Mesendoderm (in vitro differentiated cells): ENCODE results near the gene NEFH.

Experiments used
- DNase-seq: peaks from one replicate; pipeline ENCODE4 v3.0.0; 2013
- H2AK5ac ChIP-seq: 2 replicates; pipeline ENCODE4 v1.6.1; 2013; ENCODE audit warnings: low read length, inconsistent platforms
- H2BK120ac ChIP-seq: 2 replicates; pipeline ENCODE4 v1.6.1; 2013; ENCODE audit warnings: low read depth, mild to moderate bottlenecking, low read length, moderate library complexity, mixed read lengths
- H2BK15ac ChIP-seq: replicated peaks from 2 replicates; pipeline ENCODE4 v1.6.1; 2013; ENCODE audit warnings: low read depth, mild to moderate bottlenecking, moderate library complexity
- H2BK5ac ChIP-seq: 2 replicates; pipeline ENCODE4 v1.6.1; 2013; ENCODE audit warnings: low read length, inconsistent platforms
- H3K18ac ChIP-seq: 2 replicates; pipeline ENCODE4 v1.6.1; 2013; ENCODE audit warnings: mild to moderate bottlenecking, low read length, mixed read lengths
- H3K23ac ChIP-seq: one replicate; pipeline ENCODE4 v1.6.1; 2013; ENCODE audit warnings: low read length
- H3K27ac ChIP-seq: 2 replicates; pipeline ENCODE4 v1.5.1; 2013; ENCODE audit warnings: low read depth, mild to moderate bottlenecking, inconsistent platforms, low read length, moderate library complexity
- H3K27me3 ChIP-seq: 2 replicates; pipeline ENCODE4 v1.6.1; 2013; ENCODE audit warnings: low read length, control low read depth, mild to moderate bottlenecking, inconsistent platforms; ENCODE audit not compliant: insufficient read depth, poor library complexity
- H3K36me3 ChIP-seq: 2 replicates; pipeline ENCODE4 v1.6.1; 2013; ENCODE audit warnings: low read length, inconsistent platforms; ENCODE audit not compliant: control insufficient read depth, insufficient read depth
- H3K4ac ChIP-seq: one replicate; pipeline ENCODE4 v1.6.1; 2013; ENCODE audit warnings: low read depth, mild to moderate bottlenecking, low read length, moderate library complexity
- H3K4me1 ChIP-seq: 2 replicates; pipeline ENCODE4 v1.6.1; 2013; ENCODE audit warnings: low read depth, low read length, inconsistent platforms; ENCODE audit not compliant: control insufficient read depth
- H3K4me2 ChIP-seq: 2 replicates; pipeline ENCODE4 v1.6.1; 2013; ENCODE audit warnings: low read length
- H3K4me3 ChIP-seq: 2 replicates; pipeline ENCODE4 v1.5.1; 2013; ENCODE audit warnings: mild to moderate bottlenecking, low read length
- H3K56ac ChIP-seq: one replicate; pipeline ENCODE4 v1.6.1; 2013; ENCODE audit warnings: low read length
- H3K79me1 ChIP-seq: 2 replicates; pipeline ENCODE4 v1.6.1; 2013; ENCODE audit warnings: low read length, inconsistent platforms
- H3K79me2 ChIP-seq: 2 replicates; pipeline ENCODE4 v1.6.1; 2013; ENCODE audit warnings: mild to moderate bottlenecking, low read length; ENCODE audit not compliant: control insufficient read depth, insufficient read depth
- H3K9ac ChIP-seq: 2 replicates; pipeline ENCODE4 v1.6.1; 2013; ENCODE audit warnings: low read length, inconsistent platforms
- H4K5ac ChIP-seq: one replicate; pipeline ENCODE4 v1.6.1; 2013; ENCODE audit warnings: low read length
- H4K8ac ChIP-seq: one replicate; pipeline ENCODE4 v1.6.1; 2013; ENCODE audit warnings: low read depth, mild to moderate bottlenecking, control low read depth, low read length, moderate library complexity
- WGBS: extraction: QIAGEN DNeasy Blood & Tissue Kit; methylation state at CpG from one replicate; pipeline ENCODE4 v1.1.7; 2013; ENCODE audit warnings: low lambda C conversion rate, missing lambda C conversion rate; ENCODE audit not compliant: insufficient coverage; ENCODE audit errors: extremely low coverage; 5-methylcytosine and 5-hydroxymethylcytosine counted together

The NEFH gene

DNA sequence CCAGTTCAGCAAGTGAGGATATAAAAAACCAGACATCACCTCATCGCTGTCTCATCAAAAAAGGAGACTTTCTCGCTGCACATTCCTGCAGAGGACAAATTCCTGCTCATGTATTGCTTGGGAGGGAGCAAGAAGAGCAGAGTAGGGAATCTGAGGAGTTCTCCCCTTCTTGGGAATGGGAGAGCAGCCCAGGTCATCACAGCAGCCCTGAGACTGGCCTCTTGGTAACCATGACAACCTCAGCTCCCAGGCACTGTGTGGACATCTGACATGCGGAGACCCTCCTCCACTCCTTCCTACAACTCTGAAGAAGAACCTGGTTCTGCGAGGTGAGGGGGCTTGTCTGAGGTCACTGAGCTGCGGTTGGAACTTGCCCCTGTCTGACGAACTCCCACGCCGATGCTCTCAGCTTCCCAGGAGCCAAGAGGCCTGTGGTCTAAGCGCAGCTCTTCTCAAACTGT lies 23.8 kb upstream of the NEFH start:
- H3K79me2 ChIP-seq, result no peaks in the 10 kb centered on the region
- WGBS, result no CpG with 5 or more reads among the region's 9 CpGs
- no peak overlapping the region for H3K9ac ChIP-seq
- no peaks in the 10 kb centered on the region for H3K4me1 ChIP-seq
- H3K36me3 ChIP-seq, result no peaks in the 10 kb centered on the region
- no peak overlapping the region for H3K4ac ChIP-seq
- H3K4me3 ChIP-seq, result no peak overlapping the region
- H3K79me1 ChIP-seq, result no peaks in the 10 kb centered on the region
- H4K5ac ChIP-seq, result no peak overlapping the region
- H3K23ac ChIP-seq, result no peak overlapping the region
- no peak overlapping the region for H2BK15ac ChIP-seq
- no peak overlapping the region for H3K27ac ChIP-seq
- no peak overlapping the region for H4K8ac ChIP-seq
- H3K18ac ChIP-seq, result no peak overlapping the region
- DNase-seq, result peak; percentile 50
- no peak overlapping the region for H3K56ac ChIP-seq
- H3K4me2 ChIP-seq, result no peak overlapping the region
- no peak overlapping the region for H2BK5ac ChIP-seq
- H3K27me3 ChIP-seq, result no peaks in the 10 kb centered on the region
- H2AK5ac ChIP-seq, result no peak overlapping the region
- H2BK120ac ChIP-seq, result no peak overlapping the region

DNA sequence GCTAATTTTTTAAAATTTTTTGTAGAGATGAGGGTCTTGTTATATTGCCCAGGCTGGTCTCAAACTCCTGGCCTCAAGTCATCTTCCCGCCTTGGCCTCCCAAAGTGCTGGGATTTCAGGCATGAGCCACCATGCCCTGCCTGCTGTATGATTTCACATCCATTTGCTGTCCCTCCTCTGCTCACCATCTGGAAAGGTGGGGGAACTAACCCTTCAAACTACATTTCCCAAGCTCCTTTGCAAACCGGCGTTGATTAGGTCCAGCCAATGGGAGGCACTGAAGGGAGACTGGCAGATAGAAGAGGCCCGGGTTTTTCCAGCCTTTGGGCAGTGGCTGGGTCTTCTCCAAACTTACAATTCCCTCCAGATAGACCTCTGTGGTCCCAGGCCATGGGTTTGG lies 22.3 kb upstream of the NEFH start:
- Histone ChIP-seq H3K79me1 (no peaks in the 10 kb centered on the region), H3K27ac (no peak overlapping the region), H2AK5ac (no peak overlapping the region), H3K4ac (no peak overlapping the region), H4K5ac (peak overlapping the region; percentile 97), H3K23ac (no peak overlapping the region), H3K56ac (no peak overlapping the region), H3K9ac (no peak overlapping the region), H2BK5ac (no peak overlapping the region), H3K27me3 (no peaks in the 10 kb centered on the region), H3K4me1 (no peaks in the 10 kb centered on the region), H4K8ac (no peak overlapping the region), H3K18ac (no peak overlapping the region), H2BK120ac (no peak overlapping the region), H3K36me3 (no peaks in the 10 kb centered on the region), H3K4me2 (no peak overlapping the region), H3K79me2 (no peaks in the 10 kb centered on the region), H2BK15ac (no peak overlapping the region), H3K4me3 (no peak overlapping the region)
- peak; percentile 93 for DNase-seq
- WGBS, result no CpG with 5 or more reads among the region's 4 CpGs

DNA sequence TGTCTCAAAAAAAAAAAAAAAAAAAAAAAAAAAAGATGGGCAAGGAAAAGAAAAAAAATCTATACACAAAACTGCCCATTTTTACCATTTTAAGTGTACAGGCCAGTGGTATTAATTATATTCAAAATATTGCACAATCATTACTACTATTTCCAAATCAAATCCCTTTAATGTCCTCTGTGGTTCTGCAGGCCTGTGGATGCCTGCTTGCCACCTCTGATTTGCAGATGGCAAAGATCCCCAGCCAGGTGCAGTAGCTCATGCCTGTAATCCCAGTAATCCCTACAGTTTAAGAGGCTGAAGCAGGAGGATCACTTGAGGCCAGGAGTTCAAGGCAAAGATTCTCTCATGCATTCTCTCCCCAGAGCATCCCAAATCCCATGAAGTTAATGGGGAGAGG lies 21.5 kb upstream of the NEFH start:
- no peak overlapping the region for H2BK15ac ChIP-seq
- no peak overlapping the region for H2BK120ac ChIP-seq
- no peak overlapping the region for H4K5ac ChIP-seq
- no peaks in the 10 kb centered on the region for H3K36me3 ChIP-seq
- H2BK5ac ChIP-seq, result no peak overlapping the region
- no peak overlapping the region for H3K23ac ChIP-seq
- no peak overlapping the region for H3K4me2 ChIP-seq
- H2AK5ac ChIP-seq, result no peak overlapping the region
- no peak overlapping the region for H3K27ac ChIP-seq
- no peaks in the 10 kb centered on the region for H3K4me1 ChIP-seq
- no peak overlapping the region for H3K4ac ChIP-seq
- H3K79me1 ChIP-seq, result no peaks in the 10 kb centered on the region
- DNase-seq, result no peak
- no peak overlapping the region for H3K56ac ChIP-seq
- H3K4me3 ChIP-seq, result no peak overlapping the region
- no peaks in the 10 kb centered on the region for H3K27me3 ChIP-seq
- no peak overlapping the region for H3K9ac ChIP-seq
- no peak overlapping the region for H4K8ac ChIP-seq
- no peak overlapping the region for H3K18ac ChIP-seq
- H3K79me2 ChIP-seq, result no peaks in the 10 kb centered on the region

DNA sequence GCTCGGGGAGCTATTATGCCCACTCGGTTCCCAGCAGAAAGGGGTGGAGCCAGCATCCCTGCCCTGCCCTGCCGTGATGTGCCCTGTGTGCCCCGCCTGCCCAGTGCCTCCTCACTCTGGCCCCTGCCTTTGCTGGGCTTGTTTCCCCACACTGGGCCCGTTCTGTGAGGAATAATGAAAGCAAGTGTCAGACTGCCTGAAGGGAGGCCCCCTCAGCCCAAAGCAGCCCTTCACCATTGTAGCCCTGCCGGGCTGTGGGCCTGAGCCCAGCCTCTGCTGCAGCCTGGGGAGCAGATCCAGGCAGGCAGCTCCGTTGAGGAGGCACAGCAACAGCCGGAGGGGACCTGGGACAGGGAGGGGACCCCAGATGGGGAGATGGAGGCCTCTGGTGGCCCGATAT lies 20.2 kb upstream of the NEFH start:
- no peak overlapping the region for H4K5ac ChIP-seq
- H3K79me1 ChIP-seq, result no peaks in the 10 kb centered on the region
- H3K36me3 ChIP-seq, result no peaks in the 10 kb centered on the region
- H2BK5ac ChIP-seq, result no peak overlapping the region
- H3K4ac ChIP-seq, result no peak overlapping the region
- H3K4me3 ChIP-seq, result no peak overlapping the region
- H3K27ac ChIP-seq, result no peak overlapping the region
- H3K79me2 ChIP-seq, result no peaks in the 10 kb centered on the region
- H3K23ac ChIP-seq, result no peak overlapping the region
- H3K4me1 ChIP-seq, result no peaks in the 10 kb centered on the region
- WGBS, result no CpG with 5 or more reads among the region's 9 CpGs
- no peak overlapping the region for H3K9ac ChIP-seq
- no peak overlapping the region for H3K4me2 ChIP-seq
- no peak overlapping the region for H2BK120ac ChIP-seq
- no peak overlapping the region for H3K56ac ChIP-seq
- no peak overlapping the region for H2AK5ac ChIP-seq
- DNase-seq, result no peak
- no peak overlapping the region for H2BK15ac ChIP-seq
- no peak overlapping the region for H3K18ac ChIP-seq
- no peaks in the 10 kb centered on the region for H3K27me3 ChIP-seq
- H4K8ac ChIP-seq, result no peak overlapping the region

DNA sequence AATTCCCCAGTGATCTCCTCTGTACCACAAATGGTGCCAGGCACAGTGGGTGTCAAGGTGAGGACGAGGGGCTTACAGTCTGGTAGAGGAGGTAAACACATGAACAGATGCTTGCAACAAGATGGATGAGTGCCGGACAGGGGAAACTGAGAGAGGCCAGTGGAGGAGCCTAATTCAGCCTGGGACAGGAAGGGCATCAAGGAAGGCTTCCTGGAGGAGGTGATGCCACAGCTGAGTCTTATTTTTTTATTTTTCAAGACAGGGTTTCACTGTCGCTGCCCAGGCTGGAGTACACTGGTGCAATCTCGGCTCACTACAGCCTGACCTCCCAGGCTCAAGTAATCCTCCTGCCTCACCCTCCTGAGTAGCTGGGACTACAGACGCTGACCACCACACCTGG lies 18.8 kb upstream of the NEFH start:
- Histone ChIP-seq H3K23ac (no peak overlapping the region), H3K36me3 (no peaks in the 10 kb centered on the region), H2BK5ac (no peak overlapping the region), H3K4ac (no peak overlapping the region), H3K9ac (no peak overlapping the region), H3K18ac (no peak overlapping the region), H3K79me2 (no peaks in the 10 kb centered on the region), H4K5ac (no peak overlapping the region), H2BK15ac (no peak overlapping the region), H3K27me3 (no peaks in the 10 kb centered on the region), H3K4me3 (no peak overlapping the region), H3K79me1 (no peaks in the 10 kb centered on the region), H3K56ac (no peak overlapping the region), H3K4me2 (no peak overlapping the region), H3K27ac (no peak overlapping the region), H2AK5ac (no peak overlapping the region), H2BK120ac (no peak overlapping the region), H3K4me1 (no peaks in the 10 kb centered on the region), H4K8ac (no peak overlapping the region)
- no CpG with 5 or more reads among the region's 5 CpGs for WGBS
- no peak for DNase-seq

DNA sequence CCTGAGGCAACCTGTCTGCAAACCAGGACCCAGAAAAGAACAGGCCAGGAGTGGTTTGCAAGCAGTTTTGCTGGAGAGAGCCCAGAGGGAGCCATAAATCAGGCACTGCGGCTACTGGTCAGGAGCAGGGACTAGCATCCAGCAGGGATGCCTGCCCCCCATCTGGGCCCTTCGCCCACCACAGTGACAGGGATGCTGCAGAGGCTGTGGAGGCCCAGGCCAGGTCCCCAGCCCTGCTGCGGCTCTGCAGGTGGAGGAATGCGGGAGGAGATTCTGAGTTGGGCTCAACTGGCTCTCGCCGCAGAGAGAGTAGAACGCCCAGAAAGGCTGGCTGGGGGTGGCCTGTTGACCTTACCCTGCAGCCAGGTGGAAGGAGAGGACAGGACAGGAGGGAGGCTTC lies 16.4 kb upstream of the NEFH start:
- H2AK5ac ChIP-seq, result no peak overlapping the region
- H3K79me1 ChIP-seq, result no peaks in the 10 kb centered on the region
- no peak overlapping the region for H3K9ac ChIP-seq
- H3K79me2 ChIP-seq, result no peaks in the 10 kb centered on the region
- no peaks in the 10 kb centered on the region for H3K4me1 ChIP-seq
- no peak overlapping the region for H2BK120ac ChIP-seq
- no peaks in the 10 kb centered on the region for H3K36me3 ChIP-seq
- H3K4me2 ChIP-seq, result no peak overlapping the region
- H3K4ac ChIP-seq, result no peak overlapping the region
- no peaks in the 10 kb centered on the region for H3K27me3 ChIP-seq
- H4K5ac ChIP-seq, result no peak overlapping the region
- H2BK15ac ChIP-seq, result no peak overlapping the region
- H3K56ac ChIP-seq, result no peak overlapping the region
- WGBS, result no CpG with 5 or more reads among the region's 7 CpGs
- H3K23ac ChIP-seq, result no peak overlapping the region
- no peak overlapping the region for H3K18ac ChIP-seq
- no peak overlapping the region for H3K27ac ChIP-seq
- DNase-seq, result no peak
- no peak overlapping the region for H4K8ac ChIP-seq
- no peak overlapping the region for H2BK5ac ChIP-seq
- no peak overlapping the region for H3K4me3 ChIP-seq
